Anterior cingulate cortex (tissue), 58 donors: Measurements from ENCODE around the gene PLCL1.
A peak's percentile ranks its signal among the peaks of the same experiment; 100 is the strongest.
"Not testable (repeated sequence)": the region's sequence is repeated elsewhere in the genome, so short reads cannot be mapped to it uniquely, and the experiment has no call there.

Source experiments
- DNase-seq, 58 donors: peaks; one replicate each; lab custom pipeline; 2025; lab: John Stamatoyannopoulos, UW

The PLCL1 gene

GRCh38 chr2:197805715-197806633, 1.6 kb downstream of the PLCL1 start:
- DNase-seq: peak in 3 of 58 donors; percentile 6 to 46 (median 12)

GRCh38 chr2:197809064-197809463, 4.7 kb downstream of the PLCL1 start:
- no peak for DNase-seq

- no peak for DNase-seq
Measured at GRCh38 chr2:197810016-197810415, 5.6 kb downstream of the PLCL1 start.

- DNase-seq: no peak
Measured at GRCh38 chr2:197810491-197810890, 6.1 kb downstream of the PLCL1 start.

GRCh38 chr2:197813093-197813787, 8.8 kb downstream of the PLCL1 start:
- DNase-seq: no peak

- no peak for DNase-seq
Measured at GRCh38 chr2:197814526-197814925, 10.1 kb downstream of the PLCL1 start.

GRCh38 chr2:197821550-197822289, 17.3 kb downstream of the PLCL1 start:
- DNase-seq: no peak

- DNase-seq: no peak
Measured at GRCh38 chr2:197822333-197822732, 17.9 kb downstream of the PLCL1 start.

GRCh38 chr2:197827618-197828017, 23.2 kb downstream of the PLCL1 start:
- no peak for DNase-seq

GRCh38 chr2:197828464-197829135, 24.2 kb downstream of the PLCL1 start:
- no peak for DNase-seq

GRCh38 chr2:197834771-197835170, 30.4 kb downstream of the PLCL1 start:
- not testable (repeated sequence) for DNase-seq

GRCh38 chr2:197835293-197835692, 30.9 kb downstream of the PLCL1 start:
- no peak for DNase-seq

GRCh38 chr2:197838036-197838435, 33.6 kb downstream of the PLCL1 start:
- no peak for DNase-seq

- DNase-seq: no peak
Measured at GRCh38 chr2:197838579-197838978, 34.2 kb downstream of the PLCL1 start.

GRCh38 chr2:197839327-197839726, 34.9 kb downstream of the PLCL1 start:
- no peak for DNase-seq

GRCh38 chr2:197839856-197840255, 35.5 kb downstream of the PLCL1 start:
- DNase-seq: no peak

- no peak for DNase-seq
Measured at GRCh38 chr2:197846128-197846527, 41.7 kb downstream of the PLCL1 start.

GRCh38 chr2:197846777-197847176, 42.4 kb downstream of the PLCL1 start:
- DNase-seq: no peak

GRCh38 chr2:197847651-197848401, 43.4 kb downstream of the PLCL1 start:
- no peak for DNase-seq

- DNase-seq: no peak
Measured at GRCh38 chr2:197848602-197849001, 44.2 kb downstream of the PLCL1 start.
